Neuronal stem cell (in vitro differentiated cells): ENCODE measurements around the gene ITGB5. TPM values are rescaled to one million over a fixed set of nuclear protein-coding genes. Genes with fewer than 3 reads are reported as not detected.

Source experiments
- DNase-seq: peaks from one replicate; pipeline ENCODE4 v3.0.0-alpha.2; 2013; ENCODE audit warnings: low spot score
- H2AFZ ChIP-seq: one replicate; pipeline ENCODE4 v1.6.1; 2013; ENCODE audit warnings: mild to moderate bottlenecking, low read length, inconsistent platforms
- H2AK5ac ChIP-seq: 2 replicates; pipeline ENCODE4 v1.6.1; 2013; ENCODE audit warnings: low read depth, mild to moderate bottlenecking, inconsistent platforms, low read length, moderate library complexity, mixed read lengths
- H2BK120ac ChIP-seq: 2 replicates; pipeline ENCODE4 v1.6.1; 2013; ENCODE audit warnings: low read depth, mild to moderate bottlenecking, inconsistent platforms, low read length, moderate library complexity, mixed read lengths
- H2BK12ac ChIP-seq: one replicate; pipeline ENCODE4 v1.6.1; 2013; ENCODE audit warnings: low read length, inconsistent platforms
- H2BK15ac ChIP-seq: 2 replicates; pipeline ENCODE4 v1.6.1; 2013; ENCODE audit warnings: mild to moderate bottlenecking, low read length, inconsistent platforms, mixed read lengths
- H2BK5ac ChIP-seq: one replicate; pipeline ENCODE4 v1.6.1; 2013; ENCODE audit warnings: inconsistent platforms, mild to moderate bottlenecking, low read length, moderate library complexity
- H3K14ac ChIP-seq: one replicate; pipeline ENCODE4 v1.6.1; 2013; ENCODE audit warnings: low read length, inconsistent platforms
- H3K18ac ChIP-seq: 2 replicates; pipeline ENCODE4 v1.6.1; 2013; ENCODE audit warnings: low read length, inconsistent platforms
- H3K23ac ChIP-seq: 2 replicates; pipeline ENCODE4 v1.6.1; 2013; ENCODE audit warnings: low read depth, mild to moderate bottlenecking, mixed read lengths, low read length, inconsistent platforms; ENCODE audit not compliant: poor library complexity
- H3K27ac ChIP-seq: replicated peaks from 3 replicates; pipeline ENCODE4 v1.5.1; 2013; ENCODE audit warnings: low read length, inconsistent platforms
- H3K27me3 ChIP-seq, 3 experiments: 2 replicates each; pipeline ENCODE4 v1.6.1; 2013; ENCODE audit warnings: low read length in 3 of 3, mild to moderate bottlenecking in 2 of 3, inconsistent platforms in 1 of 3, low read depth in 1 of 3, mixed read lengths in 1 of 3, moderate library complexity in 1 of 3; ENCODE audit not compliant: control insufficient read depth in 3 of 3, insufficient read depth in 3 of 3
- H3K36me3 ChIP-seq, 2 donors: replicated peaks in 1 of 2; 2 replicates each; pipeline ENCODE4 v1.6.1; 2013; ENCODE audit warnings: low read length in 2 of 2; ENCODE audit not compliant: control insufficient read depth in 2 of 2, insufficient read depth in 2 of 2
- H3K4ac ChIP-seq: 2 replicates; pipeline ENCODE4 v1.6.1; 2013; ENCODE audit warnings: inconsistent platforms, mild to moderate bottlenecking, low read length, moderate library complexity
- H3K4me1 ChIP-seq, 2 donors: 1 replicate in 1 of 2; 2 replicates in 1 of 2; pipeline ENCODE4 v1.6.1; 2013; ENCODE audit warnings: low read length in 2 of 2, low read depth in 1 of 2; ENCODE audit not compliant: control insufficient read depth in 2 of 2, insufficient read depth in 1 of 2
- H3K4me2 ChIP-seq: one replicate; pipeline ENCODE4 v1.6.1; 2013; ENCODE audit warnings: mild to moderate bottlenecking, low read length, inconsistent platforms; ENCODE audit not compliant: insufficient read depth, poor library complexity, severe bottlenecking
- H3K4me3 ChIP-seq, 2 donors: 2 replicates each; pipeline ENCODE4 v1.5.1; 2013; ENCODE audit warnings: low read length in 2 of 2, mild to moderate bottlenecking in 2 of 2, inconsistent platforms in 1 of 2, moderate library complexity in 1 of 2
- H3K79me1 ChIP-seq: one replicate; pipeline ENCODE4 v1.6.1; 2013; ENCODE audit warnings: low read depth, mild to moderate bottlenecking, inconsistent platforms, low read length, moderate library complexity
- H3K9ac ChIP-seq: one replicate; pipeline ENCODE4 v1.6.1; 2013; ENCODE audit warnings: mild to moderate bottlenecking, low read depth, low read length, inconsistent platforms; ENCODE audit not compliant: poor library complexity
- H3K9me3 ChIP-seq, 2 donors: replicated peaks in 1 of 2; 2 replicates each; pipeline versions ENCODE3 to v1.6.1; 2013; ENCODE audit warnings: low read length in 2 of 2, mild to moderate bottlenecking in 2 of 2, inconsistent platforms in 1 of 2, low read depth in 1 of 2, mixed read lengths in 1 of 2, moderate library complexity in 1 of 2; ENCODE audit not compliant: control insufficient read depth in 2 of 2, insufficient read depth in 1 of 2
- H4K8ac ChIP-seq: one replicate; pipeline ENCODE4 v1.6.1; 2013; ENCODE audit warnings: low read depth, mild to moderate bottlenecking, inconsistent platforms, low read length, moderate library complexity
- H4K91ac ChIP-seq: one replicate; pipeline ENCODE4 v1.6.1; 2013; ENCODE audit warnings: low read length, low read depth, mild to moderate bottlenecking, inconsistent platforms; ENCODE audit not compliant: poor library complexity
- WGBS, 2 donors: extraction: QIAGEN DNeasy Blood & Tissue Kit; methylation state at CpG; one replicate each; pipeline ENCODE4 v1.1.7; 2013; ENCODE audit warnings: missing lambda C conversion rate in 2 of 2, mixed read lengths in 1 of 2; ENCODE audit not compliant: insufficient read length in 2 of 2, insufficient replicate concordance in 1 of 2; ENCODE audit errors: extremely low coverage in 2 of 2; 5-methylcytosine and 5-hydroxymethylcytosine counted together
- polyA plus RNA-seq, 2 experiments: library from polyadenylated mRNA; stranded (reverse); fragments of 200-250 nt; gene quantifications; one replicate each; pipeline ENCODE4 v1.2.3, GENCODE V29; 2013

The ITGB5 gene, protein sequence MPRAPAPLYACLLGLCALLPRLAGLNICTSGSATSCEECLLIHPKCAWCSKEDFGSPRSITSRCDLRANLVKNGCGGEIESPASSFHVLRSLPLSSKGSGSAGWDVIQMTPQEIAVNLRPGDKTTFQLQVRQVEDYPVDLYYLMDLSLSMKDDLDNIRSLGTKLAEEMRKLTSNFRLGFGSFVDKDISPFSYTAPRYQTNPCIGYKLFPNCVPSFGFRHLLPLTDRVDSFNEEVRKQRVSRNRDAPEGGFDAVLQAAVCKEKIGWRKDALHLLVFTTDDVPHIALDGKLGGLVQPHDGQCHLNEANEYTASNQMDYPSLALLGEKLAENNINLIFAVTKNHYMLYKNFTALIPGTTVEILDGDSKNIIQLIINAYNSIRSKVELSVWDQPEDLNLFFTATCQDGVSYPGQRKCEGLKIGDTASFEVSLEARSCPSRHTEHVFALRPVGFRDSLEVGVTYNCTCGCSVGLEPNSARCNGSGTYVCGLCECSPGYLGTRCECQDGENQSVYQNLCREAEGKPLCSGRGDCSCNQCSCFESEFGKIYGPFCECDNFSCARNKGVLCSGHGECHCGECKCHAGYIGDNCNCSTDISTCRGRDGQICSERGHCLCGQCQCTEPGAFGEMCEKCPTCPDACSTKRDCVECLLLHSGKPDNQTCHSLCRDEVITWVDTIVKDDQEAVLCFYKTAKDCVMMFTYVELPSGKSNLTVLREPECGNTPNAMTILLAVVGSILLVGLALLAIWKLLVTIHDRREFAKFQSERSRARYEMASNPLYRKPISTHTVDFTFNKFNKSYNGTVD
- polyA plus RNA-seq (2013, experiment 1 of 2) = 57.5 TPM
- 59.2 TPM for polyA plus RNA-seq (2013, experiment 2 of 2)

DNA sequence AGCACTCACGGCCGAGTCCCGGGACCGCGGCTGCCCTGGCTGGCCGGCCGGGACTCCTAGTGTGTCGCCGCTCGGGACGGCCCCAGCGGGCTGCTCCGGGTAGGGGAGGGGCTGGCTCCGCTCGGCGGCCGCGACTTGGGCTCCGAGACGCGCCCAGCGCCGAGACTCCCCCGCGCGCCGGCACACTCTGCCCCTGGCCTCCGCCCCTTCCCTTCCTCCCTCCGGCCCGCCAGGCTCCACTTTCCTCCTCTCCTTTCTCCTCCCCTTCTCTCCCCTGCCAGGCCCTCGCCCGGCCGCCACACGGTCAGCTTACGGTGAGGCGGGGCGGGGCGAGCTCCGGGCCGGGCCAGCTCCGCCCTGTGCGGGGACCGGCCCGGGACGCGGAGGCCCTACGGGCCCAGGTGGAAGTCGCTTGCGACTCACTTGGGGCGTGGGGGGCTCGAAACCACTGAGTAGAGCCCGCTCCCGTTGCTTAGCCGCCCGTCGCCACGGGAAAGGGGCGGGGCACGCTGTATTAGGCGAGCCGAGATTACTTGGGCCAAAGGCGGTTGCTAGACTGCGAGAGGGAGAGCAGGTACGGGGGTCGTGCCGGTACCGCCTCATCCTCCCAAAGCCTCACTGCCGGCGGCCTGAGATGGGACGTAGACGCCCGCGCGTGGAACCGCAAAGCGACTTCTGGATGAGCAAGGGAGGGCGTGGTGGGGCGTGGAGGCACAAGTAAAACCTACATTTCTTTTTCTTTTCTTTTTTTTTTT lies at the start of gene ITGB5:
Gene ITGB5 (minus strand): TSS at position 189 of the 755 bp plus-strand sequence. CDS start 365 bp downstream, outside the sequence.
- no peak within 1 kb of the TSS for H4K8ac ChIP-seq
- peak within 1 kb of the TSS; percentile 57 for H4K91ac ChIP-seq
- H2AFZ ChIP-seq = peak within 1 kb of the TSS; percentile 99
- WGBS, 2 donors = no CpG with 5 or more reads among the region's 78 CpGs
- peak within 1 kb of the TSS; percentile 96 for H3K23ac ChIP-seq
- peak within 1 kb of the TSS; percentile 86 for H3K27ac ChIP-seq
- H2BK15ac ChIP-seq = peak within 1 kb of the TSS; percentile 91
- H2AK5ac ChIP-seq = peak within 1 kb of the TSS; percentile 68
- H3K14ac ChIP-seq = peak within 1 kb of the TSS; percentile 78
- H3K4me1 ChIP-seq = peaks cover 19 to 22% of the 10 kb centered on the region in 2 donors
- no peaks in the 10 kb centered on the region for H3K36me3 ChIP-seq
- peak within 1 kb of the TSS; percentile 97 for H3K18ac ChIP-seq
- H3K4me2 ChIP-seq = peak within 1 kb of the TSS; percentile 92
- peak within 1 kb of the TSS; percentile 82 for H2BK12ac ChIP-seq
- H3K27me3 ChIP-seq = peaks cover 0 to 32% (median 0%) of the 10 kb centered on the region in 3 experiments
- peak within 1 kb of the TSS; percentile 92 for H2BK120ac ChIP-seq
- peak; percentile 80 for DNase-seq
- H3K9me3 ChIP-seq = no peaks in the 10 kb centered on the region
- no peaks in the 10 kb centered on the region for H3K79me1 ChIP-seq
- H3K9ac ChIP-seq = peak within 1 kb of the TSS; percentile 91
- peak within 1 kb of the TSS; percentile 71 for H3K4ac ChIP-seq
- H2BK5ac ChIP-seq = peak within 1 kb of the TSS; percentile 92
- H3K4me3 ChIP-seq = peak within 1 kb of the TSS; percentile 56 to 94

DNA sequence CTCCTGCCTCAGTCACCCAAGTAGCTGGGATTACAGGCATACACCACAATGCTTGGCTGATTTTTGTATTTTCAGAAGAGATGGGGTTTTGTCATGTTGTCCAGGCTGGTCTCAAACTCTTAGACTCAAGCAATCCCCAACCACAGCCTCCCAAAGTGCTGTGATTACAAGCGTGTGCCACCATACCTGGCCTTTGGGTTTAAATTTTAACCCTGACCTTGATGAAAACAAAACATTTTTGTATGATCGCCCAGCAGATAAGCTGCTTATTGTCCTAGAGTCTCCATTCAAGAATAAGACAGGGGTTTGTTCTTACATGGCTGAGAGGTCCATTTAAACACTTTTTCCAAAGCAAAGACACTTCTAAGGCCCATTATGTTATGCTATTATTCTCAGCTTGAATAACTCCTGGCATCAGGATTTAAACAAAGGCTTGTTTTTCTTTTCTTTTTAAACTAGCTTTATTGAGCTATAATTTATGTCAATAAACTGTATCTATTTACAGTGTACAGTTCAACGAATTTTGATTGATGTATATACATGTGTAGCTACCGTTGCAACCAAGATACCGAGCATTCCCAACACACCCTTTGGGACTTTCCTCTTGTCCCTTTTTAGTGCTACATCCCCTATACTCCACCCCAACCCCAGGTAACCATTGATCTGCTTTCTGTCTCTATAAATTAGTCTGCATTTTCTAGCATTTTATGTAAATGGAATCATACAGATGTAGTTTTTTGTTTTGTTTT lies 48.8 kb upstream of the ITGB5 start:
- Histone ChIP-seq H3K9me3 (no peaks in the 10 kb centered on the region), H3K18ac (no peak overlapping the region), H3K4me2 (no peak overlapping the region), H3K27ac (no peak overlapping the region), H3K9ac (no peak overlapping the region), H4K91ac (no peak overlapping the region), H3K79me1 (no peaks in the 10 kb centered on the region), H3K4me1 (no peaks in the 10 kb centered on the region), H3K36me3 (no peaks in the 10 kb centered on the region), H2BK12ac (no peak overlapping the region), H3K23ac (no peak overlapping the region), H4K8ac (no peak overlapping the region), H3K14ac (no peak overlapping the region), H2AFZ (no peak overlapping the region), H2BK15ac (no peak overlapping the region), H2AK5ac (no peak overlapping the region), H2BK5ac (no peak overlapping the region), H2BK120ac (no peak overlapping the region), H3K4ac (no peak overlapping the region), H3K4me3 (no peak overlapping the region), H3K27me3 (no peaks in the 10 kb centered on the region)
- DNase-seq = no peak
- WGBS, 2 donors = no CpG with 5 or more reads among the region's 5 CpGs

DNA sequence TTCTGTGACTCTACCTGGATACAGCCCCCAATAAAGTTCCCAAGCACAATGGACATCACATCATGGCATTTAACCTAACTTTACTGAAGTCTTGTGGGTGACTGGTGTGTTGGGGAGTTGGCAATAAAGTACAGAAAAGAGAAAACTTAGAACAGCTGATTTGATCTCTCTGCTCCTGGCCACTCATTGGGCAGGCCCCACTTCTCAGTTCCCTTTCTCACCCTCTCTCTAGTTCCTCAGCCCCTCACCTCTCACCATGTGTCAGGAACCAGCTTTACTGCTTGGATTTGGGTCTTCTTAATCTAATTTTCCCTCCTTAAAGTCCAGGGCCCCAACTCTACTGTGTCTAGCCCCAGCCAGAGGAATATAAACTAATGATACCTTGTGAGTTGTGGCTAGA lies 48.1 kb upstream of the ITGB5 start:
- no peaks in the 10 kb centered on the region for H3K9me3 ChIP-seq
- H2AFZ ChIP-seq = no peak overlapping the region
- H3K79me1 ChIP-seq = no peaks in the 10 kb centered on the region
- no peak overlapping the region for H3K14ac ChIP-seq
- H3K4me3 ChIP-seq = no peak overlapping the region
- no peak overlapping the region for H3K18ac ChIP-seq
- no peak overlapping the region for H4K8ac ChIP-seq
- H4K91ac ChIP-seq = no peak overlapping the region
- H3K36me3 ChIP-seq = no peaks in the 10 kb centered on the region
- no peak overlapping the region for H3K9ac ChIP-seq
- H3K27ac ChIP-seq = no peak overlapping the region
- H2BK5ac ChIP-seq = no peak overlapping the region
- H3K4me2 ChIP-seq = no peak overlapping the region
- H3K4me1 ChIP-seq = no peaks in the 10 kb centered on the region
- no peak overlapping the region for H2BK15ac ChIP-seq
- H3K23ac ChIP-seq = no peak overlapping the region
- H3K27me3 ChIP-seq = no peaks in the 10 kb centered on the region
- H2BK120ac ChIP-seq = no peak overlapping the region
- no peak overlapping the region for H2AK5ac ChIP-seq
- H2BK12ac ChIP-seq = no peak overlapping the region
- H3K4ac ChIP-seq = no peak overlapping the region
- no peak for DNase-seq
